ENCODE data around the gene FGFRL1.

The FGFRL1 gene, protein sequence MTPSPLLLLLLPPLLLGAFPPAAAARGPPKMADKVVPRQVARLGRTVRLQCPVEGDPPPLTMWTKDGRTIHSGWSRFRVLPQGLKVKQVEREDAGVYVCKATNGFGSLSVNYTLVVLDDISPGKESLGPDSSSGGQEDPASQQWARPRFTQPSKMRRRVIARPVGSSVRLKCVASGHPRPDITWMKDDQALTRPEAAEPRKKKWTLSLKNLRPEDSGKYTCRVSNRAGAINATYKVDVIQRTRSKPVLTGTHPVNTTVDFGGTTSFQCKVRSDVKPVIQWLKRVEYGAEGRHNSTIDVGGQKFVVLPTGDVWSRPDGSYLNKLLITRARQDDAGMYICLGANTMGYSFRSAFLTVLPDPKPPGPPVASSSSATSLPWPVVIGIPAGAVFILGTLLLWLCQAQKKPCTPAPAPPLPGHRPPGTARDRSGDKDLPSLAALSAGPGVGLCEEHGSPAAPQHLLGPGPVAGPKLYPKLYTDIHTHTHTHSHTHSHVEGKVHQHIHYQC

DNA sequence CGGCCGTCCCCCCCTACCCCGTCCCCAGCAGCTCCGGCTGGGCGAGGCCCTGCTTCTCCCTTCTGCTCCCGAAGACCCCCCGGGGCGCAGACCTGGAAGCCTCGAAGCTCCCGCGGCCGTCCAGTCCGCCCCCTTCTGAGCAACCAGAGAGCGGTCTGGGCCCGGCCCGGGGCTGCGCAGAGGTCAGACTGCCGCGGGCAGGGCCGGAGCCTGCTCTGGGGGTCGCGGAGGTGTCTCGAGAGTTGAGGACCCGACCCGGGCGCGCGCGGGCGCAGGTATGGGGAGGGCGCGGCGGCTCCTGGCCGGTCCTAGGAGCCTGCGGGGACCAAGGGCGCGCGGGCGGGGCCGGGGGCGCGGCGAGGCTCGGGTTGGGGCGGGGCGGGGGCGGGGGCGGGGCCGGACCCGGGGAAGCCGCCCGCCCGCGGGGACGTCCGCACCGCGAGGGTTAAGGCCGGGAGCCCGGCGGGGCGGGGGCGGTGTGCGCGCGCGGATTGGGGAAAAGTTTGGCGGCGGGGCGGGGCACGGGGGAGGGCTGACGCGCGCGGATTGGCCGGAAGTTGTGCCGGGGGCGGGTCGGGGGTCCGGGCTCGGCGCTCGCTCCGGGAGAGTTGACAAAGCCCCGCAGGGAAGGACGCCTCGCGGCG is at the start of gene FGFRL1:
FGFRL1 (plus strand) TSS at position 605 of the 644 bp plus-strand sequence. CDS start 860 bp downstream, outside the sequence.
- peak; percentile 93 for DNase-seq

DNA sequence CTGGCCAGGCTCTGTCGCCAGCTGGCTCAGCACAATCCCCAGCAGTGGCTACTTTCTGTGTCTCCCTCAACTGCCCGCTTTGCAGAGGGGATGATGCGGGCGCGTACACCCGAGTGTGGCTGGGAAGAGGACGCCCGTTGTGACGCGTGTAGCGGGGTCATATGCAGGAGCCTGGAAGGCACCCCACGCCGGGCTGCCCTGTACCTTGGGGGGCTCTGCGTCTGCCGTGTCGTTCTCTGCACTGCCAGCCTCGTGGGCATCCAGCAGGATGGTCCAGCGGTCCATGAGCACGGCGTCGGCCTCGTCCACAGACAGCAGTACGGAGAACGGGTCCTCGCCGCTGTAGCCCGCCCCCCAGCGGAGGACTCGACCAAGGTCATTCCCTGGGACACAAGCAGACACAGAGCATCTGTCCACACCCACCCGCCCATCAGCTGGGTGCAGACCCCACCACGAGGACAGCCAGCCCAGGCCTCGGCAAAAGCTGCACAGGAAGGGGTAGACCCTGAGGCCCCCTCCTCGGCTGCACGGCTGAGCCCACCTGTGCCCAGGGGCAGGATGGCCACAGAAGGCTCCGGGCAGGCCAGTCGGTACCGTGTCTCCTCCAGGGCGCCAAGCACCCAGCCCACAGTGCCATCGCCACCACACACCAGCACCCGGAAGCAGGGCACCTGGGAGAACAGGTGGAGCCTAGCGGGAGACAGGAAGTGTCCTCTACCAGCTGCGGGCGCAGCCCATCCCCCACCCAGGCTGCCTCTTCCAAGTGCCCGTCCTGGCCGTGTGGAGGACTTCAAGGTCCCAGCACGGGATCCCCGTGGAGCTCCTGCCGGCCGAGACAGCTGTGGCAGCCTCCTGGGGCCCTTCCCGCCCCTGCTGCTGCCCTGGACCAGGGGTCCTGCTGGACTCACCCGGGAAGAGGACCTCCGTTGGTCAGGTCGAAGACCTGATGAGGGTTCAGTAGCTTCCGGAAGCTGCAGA is 48.9 kb upstream of the FGFRL1 start:
- DNase-seq, result no peak

DNA sequence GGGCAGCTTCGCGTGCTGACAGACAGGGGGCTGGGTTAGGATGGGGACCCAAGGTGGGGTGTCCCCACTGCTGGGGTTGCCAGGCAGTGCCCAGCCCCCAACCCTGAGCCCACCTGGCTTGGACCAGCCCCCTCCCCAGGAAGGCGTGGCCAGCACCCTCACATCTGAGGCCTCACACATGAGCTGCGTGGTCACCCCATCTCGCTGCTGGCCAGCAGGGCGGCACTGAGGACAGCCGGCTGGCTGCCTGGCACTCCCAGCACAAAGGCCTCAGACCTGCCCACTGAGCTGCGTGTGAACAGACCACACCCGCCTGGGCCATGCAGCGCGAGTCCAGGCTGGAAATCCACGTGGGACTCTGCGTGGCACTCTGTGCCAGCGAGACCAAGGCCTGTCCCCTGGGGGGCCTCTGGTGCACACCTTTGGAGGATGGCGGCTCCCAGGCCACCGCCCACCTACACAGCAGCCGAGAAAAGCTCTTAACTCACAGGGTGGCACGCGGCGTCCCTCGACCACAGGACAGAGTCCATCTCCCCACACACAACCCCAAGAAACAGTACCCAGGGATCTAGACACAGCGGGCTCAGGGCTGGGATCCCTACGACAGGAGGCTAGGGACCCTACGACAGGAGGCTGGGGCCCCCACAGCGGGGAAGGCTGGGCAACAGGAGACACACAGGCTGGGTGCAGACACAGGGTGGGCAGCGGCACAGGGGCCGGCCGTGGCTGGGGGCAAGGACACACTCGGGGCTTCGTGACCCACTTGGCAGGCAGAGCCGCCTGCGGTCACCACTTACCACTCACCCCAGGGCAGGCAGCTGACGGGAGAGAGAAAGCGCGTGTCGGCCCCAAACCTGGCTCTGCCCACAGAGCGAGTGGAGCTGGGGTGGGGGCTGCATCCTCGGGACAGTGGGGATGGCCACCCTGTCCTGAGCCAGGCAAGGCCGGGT is 47.9 kb upstream of the FGFRL1 start:
- DNase-seq, result no peak

DNA sequence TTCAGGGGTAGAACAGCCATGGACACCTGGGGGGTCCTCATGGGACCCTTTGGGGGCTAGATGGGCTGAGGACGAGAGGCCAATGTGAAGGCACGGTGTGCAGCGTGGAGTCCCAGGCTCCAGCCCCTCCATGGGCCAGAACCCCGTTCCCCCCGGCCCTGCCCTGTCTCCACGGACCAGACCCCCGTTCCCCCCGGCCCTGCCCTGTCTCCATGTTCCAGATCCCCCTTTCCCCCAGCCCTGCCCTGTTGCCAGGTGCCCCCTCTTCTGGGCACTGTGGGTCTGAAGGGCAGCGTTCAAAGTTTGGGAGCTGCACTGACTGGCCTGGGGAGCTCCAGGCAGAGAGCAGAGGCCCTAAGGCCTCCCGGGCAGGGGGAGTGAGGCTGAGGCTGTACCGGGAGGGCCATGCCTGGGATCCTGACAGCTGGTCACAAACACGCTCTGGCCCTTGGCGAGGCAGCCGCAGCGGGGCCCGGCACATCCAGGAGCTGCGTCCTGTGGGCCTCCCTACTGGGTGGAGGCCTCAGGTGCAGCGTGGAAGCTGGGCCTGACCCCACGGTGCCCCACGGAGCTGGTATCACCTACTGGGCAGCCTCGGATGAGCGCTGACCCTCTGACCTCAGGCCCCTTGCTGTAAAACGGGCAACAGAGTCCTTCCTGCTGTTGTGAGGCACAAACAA is 46.9 kb upstream of the FGFRL1 start:
- no peak for DNase-seq

GRCh38 chr4:965048-965765 is 46.2 kb upstream of the FGFRL1 start:
- no peak for DNase-seq

- DNase-seq, result no peak
Measured at GRCh38 chr4:965766-966134, 45.7 kb upstream of the FGFRL1 start.

DNA sequence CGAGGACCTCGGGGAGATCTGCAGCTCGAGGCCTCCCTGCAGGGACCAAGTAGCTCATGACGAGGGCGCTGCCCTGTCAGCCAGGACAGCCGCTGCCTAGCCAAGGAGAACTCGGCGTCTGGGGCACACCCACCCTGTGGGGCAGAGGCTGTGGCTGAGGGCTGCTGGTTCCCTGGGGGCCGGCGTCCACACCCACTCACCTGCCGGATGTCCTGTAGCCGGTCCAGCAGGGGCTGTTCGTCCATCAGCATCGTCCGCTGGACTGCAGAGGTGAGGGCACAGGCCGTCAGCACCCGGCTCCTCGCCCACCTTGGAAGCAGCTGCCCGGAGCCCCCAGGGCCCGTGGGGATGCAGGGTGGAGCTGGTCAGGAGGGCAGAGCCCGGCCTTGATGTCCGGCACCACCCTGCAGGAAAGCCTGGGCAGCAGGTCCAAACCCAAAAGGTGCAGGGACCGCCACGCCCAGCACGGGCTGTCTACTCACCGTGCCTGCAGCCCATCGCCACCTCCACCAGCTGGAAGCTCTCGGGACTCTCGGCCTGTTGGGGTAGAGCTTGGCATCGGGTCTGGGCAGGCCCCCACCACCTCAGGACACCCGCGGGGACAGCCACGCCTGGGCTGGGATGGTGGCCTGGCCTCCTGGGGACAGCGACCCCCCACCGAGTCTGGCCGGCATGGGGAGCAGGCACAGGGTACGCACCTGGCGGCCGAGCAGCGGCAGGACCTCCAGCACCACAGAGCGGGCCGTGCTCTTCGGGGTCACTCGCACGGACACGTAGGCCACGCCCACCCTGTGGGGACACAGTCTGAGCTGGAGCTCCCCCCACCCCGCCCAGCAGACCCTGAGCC is 44.9 kb upstream of the FGFRL1 start:
- DNase-seq, result no peak

DNA sequence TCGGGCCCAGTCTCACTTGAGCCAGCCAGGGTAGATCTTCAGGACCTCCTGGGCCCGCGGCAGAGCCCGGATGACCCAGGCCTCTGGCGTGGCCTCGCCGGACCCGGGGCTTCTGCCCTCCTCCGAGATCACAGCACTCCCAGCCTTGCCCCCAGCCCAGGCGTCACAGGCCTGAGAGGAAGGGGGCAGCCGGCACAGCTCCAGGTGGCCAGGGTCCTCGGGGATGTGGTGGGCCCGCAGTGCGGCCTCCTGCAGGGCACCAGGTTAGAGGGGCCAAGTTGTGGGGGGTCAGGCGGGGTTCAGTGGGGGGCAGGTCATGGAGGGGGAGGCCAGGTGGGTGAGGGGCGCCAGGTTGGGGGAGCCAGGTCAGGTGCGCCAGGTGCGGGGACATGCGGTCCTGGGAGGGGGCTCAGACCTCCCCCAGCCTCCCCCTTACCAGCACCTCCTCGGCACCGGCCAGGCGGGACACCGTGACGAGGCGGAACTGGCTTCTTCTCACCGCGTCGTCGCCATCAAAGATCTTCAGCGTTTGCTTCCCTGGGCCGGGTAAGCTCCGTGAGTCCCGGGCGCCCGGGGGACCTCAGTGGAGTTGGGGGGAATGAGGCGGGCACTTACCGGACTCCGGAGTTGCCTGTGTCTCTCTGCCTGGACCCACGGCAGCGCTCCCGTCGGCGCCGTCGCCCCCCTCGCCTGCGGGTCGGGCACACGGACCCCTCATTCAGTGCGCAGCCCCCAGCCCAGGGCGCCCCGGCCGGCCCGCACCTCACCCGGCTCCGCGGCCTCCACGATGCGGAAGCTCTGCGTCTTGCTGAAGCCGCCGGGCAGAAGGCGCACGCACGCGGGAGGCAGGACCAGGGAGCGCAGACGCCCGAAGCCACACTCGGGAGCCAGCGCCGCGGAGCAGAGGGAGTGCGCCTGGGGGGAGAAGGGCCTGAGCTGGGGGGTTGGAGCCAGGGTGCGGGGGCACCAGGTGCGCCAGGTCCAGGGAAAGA is 44.0 kb upstream of the FGFRL1 start:
- DNase-seq, result no peak

GRCh38 chr4:968221-968620 is 43.2 kb upstream of the FGFRL1 start:
- DNase-seq, result no peak

- no peak for DNase-seq
Measured at GRCh38 chr4:968621-969394, 42.6 kb upstream of the FGFRL1 start.

GRCh38 chr4:970046-970745 is 41.2 kb upstream of the FGFRL1 start:
- DNase-seq, result peak; percentile 52

- no peak for DNase-seq
Measured at GRCh38 chr4:970854-971520, 40.4 kb upstream of the FGFRL1 start.

DNA sequence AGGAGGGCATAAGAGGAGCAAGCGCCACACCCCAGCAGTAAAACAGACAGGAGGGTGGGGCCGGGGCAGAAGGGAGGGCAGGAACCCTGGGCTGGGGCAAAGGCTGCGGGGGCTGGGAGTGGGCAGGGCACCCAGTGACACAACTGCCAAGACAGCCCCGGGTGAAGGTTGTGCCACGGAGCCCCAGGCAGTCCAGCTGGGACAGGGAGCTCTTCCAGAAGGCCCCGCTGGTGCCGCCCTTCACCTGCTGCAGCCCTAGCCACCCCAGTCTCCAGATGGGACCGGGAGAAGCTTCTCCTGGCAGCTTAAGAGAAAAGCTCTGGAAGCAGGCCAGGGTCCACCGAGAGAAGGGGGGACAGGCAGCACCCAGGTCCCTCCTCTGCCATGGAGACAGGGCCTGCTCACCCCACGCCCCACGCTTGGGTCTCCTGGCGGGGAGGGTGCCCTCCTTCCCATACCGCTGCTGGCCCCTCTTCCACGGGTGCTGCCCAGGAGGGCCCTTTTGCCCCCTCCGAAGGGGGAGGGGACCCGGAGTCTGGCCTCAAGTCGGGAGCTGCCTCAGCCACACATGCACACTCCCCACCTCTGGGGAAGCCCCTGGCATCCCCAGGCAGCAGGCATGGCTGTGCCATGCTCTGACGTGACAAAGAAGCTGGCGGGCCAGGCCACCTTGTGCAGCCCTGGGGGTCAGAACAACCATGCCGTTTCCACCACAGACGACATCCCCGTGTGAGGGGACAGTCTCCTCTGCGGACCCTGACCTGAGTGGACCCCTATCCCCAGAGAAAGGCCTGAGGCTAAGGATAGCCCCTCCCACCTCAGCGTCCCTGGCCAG is 39.5 kb upstream of the FGFRL1 start:
- DNase-seq, result peak; percentile 16

- DNase-seq, result peak; percentile 77
Measured at GRCh38 chr4:972651-973424, 38.6 kb upstream of the FGFRL1 start.

Measured in activated CD8-positive, alpha-beta memory T cell treated with anti-CD3 and anti-CD28 coated beads, Interleukin-2, amount 50 U/mL, for 4 hours (primary cell).